Epithelial cell of esophagus (primary cell): ENCODE data around the gene KCNMA1.

ENCODE experiments used
- DNase-seq: peaks from one replicate; pipeline ENCODE4 v3.0.0; 2010; ENCODE audit warnings: low read depth
- H3K4me3 ChIP-seq: 2 replicates; pipeline ENCODE4 v1.5.1; 2011; ENCODE audit warnings: mild to moderate bottlenecking, low read length, control low read depth
- CTCF ChIP-seq: IDR thresholded peaks from 2 replicates; pipeline ENCODE4 v1.5.1; 2011; ENCODE audit warnings: low read depth, mild to moderate bottlenecking, low read length, control low read depth, inconsistent platforms; ENCODE audit not compliant: insufficient read depth; ENCODE audit errors: missing control alignments

KCNMA1 gene

GRCh38 chr10:76830218-76830617 is 807.4 kb downstream of the KCNMA1 start:
- H3K4me3 ChIP-seq, result no peak overlapping the region
- no peak for TF ChIP-seq CTCF
- no peak for DNase-seq

- TF ChIP-seq CTCF, result no peak
Measured at GRCh38 chr10:76829724-76830123, 807.9 kb downstream of the KCNMA1 start.

More at GRCh38 chr10:76829724-76830123, 807.9 kb downstream of the KCNMA1 start:
- no peak for DNase-seq
- no peak overlapping the region for H3K4me3 ChIP-seq
